ENCODE measurements around the gene NRM. TPM values are rescaled to one million over a fixed set of nuclear protein-coding genes. Genes with fewer than 3 reads are reported as not detected.

NRM gene
- total RNA-seq, 1 experiment from 2014 or later = 31.2 TPM

DNA sequence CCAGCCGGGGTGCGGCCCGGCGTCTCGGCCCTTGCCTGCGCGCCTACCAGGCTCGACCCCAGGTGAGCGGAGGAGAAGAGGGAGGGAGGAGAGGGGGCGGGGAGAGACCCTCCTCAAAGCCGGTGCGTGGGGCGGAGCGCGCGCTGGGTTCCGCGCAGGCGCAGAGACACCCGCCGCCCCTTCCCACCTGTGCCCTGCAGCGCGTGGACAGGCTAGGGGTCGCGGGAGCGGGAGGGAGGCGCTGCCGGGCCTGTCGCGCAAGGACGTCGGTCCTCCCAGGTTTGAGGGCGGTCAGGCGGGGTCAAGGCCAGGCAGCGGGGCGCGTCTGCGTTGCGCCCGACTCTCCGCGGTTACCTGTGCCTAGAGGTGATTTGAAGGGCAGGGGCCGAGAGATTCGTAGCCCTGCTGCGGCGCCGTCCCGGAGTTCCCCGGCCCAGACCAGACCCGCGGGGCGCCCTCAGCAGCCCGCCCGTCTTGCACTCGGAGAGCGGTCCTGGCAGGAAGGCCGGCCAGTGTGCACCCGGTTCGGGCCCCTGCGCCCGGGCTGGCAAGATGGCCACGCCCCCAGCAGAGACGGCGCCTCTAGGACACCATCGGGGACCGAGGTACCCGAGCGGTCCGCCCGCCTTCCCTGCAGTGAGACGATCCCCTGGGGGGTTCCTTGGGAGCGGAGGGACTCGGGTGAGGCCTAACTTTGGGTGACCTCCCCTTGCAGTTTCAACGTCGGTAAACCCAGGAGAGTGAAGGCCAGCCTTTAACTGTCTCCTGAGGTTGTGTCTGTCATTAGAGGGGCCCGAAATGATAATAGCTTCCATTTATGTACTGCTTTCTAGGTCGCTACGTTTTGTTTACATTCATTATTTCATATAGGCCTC, 43.3 kb downstream of the NRM start (continued):
- TF ChIP-seq, protein P1, sequence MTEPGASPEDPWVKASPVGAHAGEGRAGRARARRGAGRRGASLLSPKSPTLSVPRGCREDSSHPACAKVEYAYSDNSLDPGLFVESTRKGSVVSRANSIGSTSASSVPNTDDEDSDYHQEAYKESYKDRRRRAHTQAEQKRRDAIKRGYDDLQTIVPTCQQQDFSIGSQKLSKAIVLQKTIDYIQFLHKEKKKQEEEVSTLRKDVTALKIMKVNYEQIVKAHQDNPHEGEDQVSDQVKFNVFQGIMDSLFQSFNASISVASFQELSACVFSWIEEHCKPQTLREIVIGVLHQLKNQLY (CRISPR knock-in tag; IDR thresholded peaks at IDR 0.05) = 0 out of 2 replicates have a peak, but pooled peaks have one; percentile 67
- TF ChIP-seq ZNF219 (CRISPR knock-in tag; IDR thresholded peaks at IDR 0.05; ENCODE audit: borderline replicate concordance) (0 out of 2 replicates have a peak, but pooled peaks have one; percentile 20), ZNF232 (CRISPR knock-in tag; IDR thresholded peaks at IDR 0.05) (peak; percentile 96), CREB1 (CRISPR knock-in tag; IDR thresholded peaks at IDR 0.05) (peak; percentile 55), ZNF263 (CRISPR knock-in tag; IDR thresholded peaks at IDR 0.05; ENCODE audit: low read depth) (no peak), JUN (CRISPR knock-in tag; IDR thresholded peaks at IDR 0.05) (no peak; the same call in 1 of the 2 replicates), SMAD3 (CRISPR knock-in tag; IDR thresholded peaks at IDR 0.05; ENCODE audit: borderline replicate concordance) (no peak), ZNF416 (CRISPR knock-in tag; IDR thresholded peaks at IDR 0.05) (no peak), ZNF423 (CRISPR knock-in tag; IDR thresholded peaks at IDR 0.05) (peak; percentile 41; the same call in 1 of the 2 replicates), NR1H2 (CRISPR knock-in tag; IDR thresholded peaks at IDR 0.05) (no peak), TCF7 (CRISPR knock-in tag; IDR thresholded peaks at IDR 0.05; ENCODE audit: low read depth) (0 out of 2 replicates have a peak, but pooled peaks have one; percentile 58), ZBTB21 (CRISPR knock-in tag; IDR thresholded peaks at IDR 0.05; ENCODE audit: borderline replicate concordance) (peak; percentile 45; the same call in 1 of the 2 replicates), KAT7 (CRISPR knock-in tag; IDR thresholded peaks at IDR 0.05; ENCODE audit: borderline replicate concordance) (peak; percentile 89; the same call in 1 of the 2 replicates), RELA (CRISPR knock-in tag; IDR thresholded peaks at IDR 0.05; ENCODE audit: borderline replicate concordance) (peak; percentile 89), ZNF138 (CRISPR knock-in tag; conservative IDR thresholded peaks at IDR 0.05) (no peak), ATF1 (CRISPR knock-in tag; IDR thresholded peaks at IDR 0.05) (peak; percentile 88; the same call in 1 of the 2 replicates), TP53 (CRISPR knock-in tag; IDR thresholded peaks at IDR 0.05) (no peak)
- TF ChIP-seq, protein P2, sequence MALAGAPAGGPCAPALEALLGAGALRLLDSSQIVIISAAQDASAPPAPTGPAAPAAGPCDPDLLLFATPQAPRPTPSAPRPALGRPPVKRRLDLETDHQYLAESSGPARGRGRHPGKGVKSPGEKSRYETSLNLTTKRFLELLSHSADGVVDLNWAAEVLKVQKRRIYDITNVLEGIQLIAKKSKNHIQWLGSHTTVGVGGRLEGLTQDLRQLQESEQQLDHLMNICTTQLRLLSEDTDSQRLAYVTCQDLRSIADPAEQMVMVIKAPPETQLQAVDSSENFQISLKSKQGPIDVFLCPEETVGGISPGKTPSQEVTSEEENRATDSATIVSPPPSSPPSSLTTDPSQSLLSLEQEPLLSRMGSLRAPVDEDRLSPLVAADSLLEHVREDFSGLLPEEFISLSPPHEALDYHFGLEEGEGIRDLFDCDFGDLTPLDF (CRISPR knock-in tag; IDR thresholded peaks at IDR 0.05) = 0 out of 2 replicates have a peak, but pooled peaks have one; percentile 26
- TF ChIP-seq, protein P3, sequence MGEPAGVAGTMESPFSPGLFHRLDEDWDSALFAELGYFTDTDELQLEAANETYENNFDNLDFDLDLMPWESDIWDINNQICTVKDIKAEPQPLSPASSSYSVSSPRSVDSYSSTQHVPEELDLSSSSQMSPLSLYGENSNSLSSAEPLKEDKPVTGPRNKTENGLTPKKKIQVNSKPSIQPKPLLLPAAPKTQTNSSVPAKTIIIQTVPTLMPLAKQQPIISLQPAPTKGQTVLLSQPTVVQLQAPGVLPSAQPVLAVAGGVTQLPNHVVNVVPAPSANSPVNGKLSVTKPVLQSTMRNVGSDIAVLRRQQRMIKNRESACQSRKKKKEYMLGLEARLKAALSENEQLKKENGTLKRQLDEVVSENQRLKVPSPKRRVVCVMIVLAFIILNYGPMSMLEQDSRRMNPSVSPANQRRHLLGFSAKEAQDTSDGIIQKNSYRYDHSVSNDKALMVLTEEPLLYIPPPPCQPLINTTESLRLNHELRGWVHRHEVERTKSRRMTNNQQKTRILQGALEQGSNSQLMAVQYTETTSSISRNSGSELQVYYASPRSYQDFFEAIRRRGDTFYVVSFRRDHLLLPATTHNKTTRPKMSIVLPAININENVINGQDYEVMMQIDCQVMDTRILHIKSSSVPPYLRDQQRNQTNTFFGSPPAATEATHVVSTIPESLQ (CRISPR knock-in tag; IDR thresholded peaks at IDR 0.05) = no peak
- TF ChIP-seq, protein P4, sequence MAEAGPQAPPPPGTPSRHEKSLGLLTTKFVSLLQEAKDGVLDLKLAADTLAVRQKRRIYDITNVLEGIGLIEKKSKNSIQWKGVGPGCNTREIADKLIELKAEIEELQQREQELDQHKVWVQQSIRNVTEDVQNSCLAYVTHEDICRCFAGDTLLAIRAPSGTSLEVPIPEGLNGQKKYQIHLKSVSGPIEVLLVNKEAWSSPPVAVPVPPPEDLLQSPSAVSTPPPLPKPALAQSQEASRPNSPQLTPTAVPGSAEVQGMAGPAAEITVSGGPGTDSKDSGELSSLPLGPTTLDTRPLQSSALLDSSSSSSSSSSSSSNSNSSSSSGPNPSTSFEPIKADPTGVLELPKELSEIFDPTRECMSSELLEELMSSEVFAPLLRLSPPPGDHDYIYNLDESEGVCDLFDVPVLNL (CRISPR knock-in tag; IDR thresholded peaks at IDR 0.05; ENCODE audit: borderline replicate concordance, low read depth) = 0 out of 2 replicates have a peak, but pooled peaks have one; percentile 20
- TF ChIP-seq, protein P5, sequence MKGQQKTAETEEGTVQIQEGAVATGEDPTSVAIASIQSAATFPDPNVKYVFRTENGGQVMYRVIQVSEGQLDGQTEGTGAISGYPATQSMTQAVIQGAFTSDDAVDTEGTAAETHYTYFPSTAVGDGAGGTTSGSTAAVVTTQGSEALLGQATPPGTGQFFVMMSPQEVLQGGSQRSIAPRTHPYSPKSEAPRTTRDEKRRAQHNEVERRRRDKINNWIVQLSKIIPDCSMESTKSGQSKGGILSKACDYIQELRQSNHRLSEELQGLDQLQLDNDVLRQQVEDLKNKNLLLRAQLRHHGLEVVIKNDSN (CRISPR knock-in tag; IDR thresholded peaks at IDR 0.05) = no peak
- TF ChIP-seq, protein P6, sequence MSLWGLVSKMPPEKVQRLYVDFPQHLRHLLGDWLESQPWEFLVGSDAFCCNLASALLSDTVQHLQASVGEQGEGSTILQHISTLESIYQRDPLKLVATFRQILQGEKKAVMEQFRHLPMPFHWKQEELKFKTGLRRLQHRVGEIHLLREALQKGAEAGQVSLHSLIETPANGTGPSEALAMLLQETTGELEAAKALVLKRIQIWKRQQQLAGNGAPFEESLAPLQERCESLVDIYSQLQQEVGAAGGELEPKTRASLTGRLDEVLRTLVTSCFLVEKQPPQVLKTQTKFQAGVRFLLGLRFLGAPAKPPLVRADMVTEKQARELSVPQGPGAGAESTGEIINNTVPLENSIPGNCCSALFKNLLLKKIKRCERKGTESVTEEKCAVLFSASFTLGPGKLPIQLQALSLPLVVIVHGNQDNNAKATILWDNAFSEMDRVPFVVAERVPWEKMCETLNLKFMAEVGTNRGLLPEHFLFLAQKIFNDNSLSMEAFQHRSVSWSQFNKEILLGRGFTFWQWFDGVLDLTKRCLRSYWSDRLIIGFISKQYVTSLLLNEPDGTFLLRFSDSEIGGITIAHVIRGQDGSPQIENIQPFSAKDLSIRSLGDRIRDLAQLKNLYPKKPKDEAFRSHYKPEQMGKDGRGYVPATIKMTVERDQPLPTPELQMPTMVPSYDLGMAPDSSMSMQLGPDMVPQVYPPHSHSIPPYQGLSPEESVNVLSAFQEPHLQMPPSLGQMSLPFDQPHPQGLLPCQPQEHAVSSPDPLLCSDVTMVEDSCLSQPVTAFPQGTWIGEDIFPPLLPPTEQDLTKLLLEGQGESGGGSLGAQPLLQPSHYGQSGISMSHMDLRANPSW (CRISPR knock-in tag; conservative IDR thresholded peaks at IDR 0.05; ENCODE audit: low read depth) = no peak
- TF ChIP-seq, protein P7, sequence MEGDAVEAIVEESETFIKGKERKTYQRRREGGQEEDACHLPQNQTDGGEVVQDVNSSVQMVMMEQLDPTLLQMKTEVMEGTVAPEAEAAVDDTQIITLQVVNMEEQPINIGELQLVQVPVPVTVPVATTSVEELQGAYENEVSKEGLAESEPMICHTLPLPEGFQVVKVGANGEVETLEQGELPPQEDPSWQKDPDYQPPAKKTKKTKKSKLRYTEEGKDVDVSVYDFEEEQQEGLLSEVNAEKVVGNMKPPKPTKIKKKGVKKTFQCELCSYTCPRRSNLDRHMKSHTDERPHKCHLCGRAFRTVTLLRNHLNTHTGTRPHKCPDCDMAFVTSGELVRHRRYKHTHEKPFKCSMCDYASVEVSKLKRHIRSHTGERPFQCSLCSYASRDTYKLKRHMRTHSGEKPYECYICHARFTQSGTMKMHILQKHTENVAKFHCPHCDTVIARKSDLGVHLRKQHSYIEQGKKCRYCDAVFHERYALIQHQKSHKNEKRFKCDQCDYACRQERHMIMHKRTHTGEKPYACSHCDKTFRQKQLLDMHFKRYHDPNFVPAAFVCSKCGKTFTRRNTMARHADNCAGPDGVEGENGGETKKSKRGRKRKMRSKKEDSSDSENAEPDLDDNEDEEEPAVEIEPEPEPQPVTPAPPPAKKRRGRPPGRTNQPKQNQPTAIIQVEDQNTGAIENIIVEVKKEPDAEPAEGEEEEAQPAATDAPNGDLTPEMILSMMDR (IDR thresholded peaks at IDR 0.05) = no peak
- TF ChIP-seq, protein P8, sequence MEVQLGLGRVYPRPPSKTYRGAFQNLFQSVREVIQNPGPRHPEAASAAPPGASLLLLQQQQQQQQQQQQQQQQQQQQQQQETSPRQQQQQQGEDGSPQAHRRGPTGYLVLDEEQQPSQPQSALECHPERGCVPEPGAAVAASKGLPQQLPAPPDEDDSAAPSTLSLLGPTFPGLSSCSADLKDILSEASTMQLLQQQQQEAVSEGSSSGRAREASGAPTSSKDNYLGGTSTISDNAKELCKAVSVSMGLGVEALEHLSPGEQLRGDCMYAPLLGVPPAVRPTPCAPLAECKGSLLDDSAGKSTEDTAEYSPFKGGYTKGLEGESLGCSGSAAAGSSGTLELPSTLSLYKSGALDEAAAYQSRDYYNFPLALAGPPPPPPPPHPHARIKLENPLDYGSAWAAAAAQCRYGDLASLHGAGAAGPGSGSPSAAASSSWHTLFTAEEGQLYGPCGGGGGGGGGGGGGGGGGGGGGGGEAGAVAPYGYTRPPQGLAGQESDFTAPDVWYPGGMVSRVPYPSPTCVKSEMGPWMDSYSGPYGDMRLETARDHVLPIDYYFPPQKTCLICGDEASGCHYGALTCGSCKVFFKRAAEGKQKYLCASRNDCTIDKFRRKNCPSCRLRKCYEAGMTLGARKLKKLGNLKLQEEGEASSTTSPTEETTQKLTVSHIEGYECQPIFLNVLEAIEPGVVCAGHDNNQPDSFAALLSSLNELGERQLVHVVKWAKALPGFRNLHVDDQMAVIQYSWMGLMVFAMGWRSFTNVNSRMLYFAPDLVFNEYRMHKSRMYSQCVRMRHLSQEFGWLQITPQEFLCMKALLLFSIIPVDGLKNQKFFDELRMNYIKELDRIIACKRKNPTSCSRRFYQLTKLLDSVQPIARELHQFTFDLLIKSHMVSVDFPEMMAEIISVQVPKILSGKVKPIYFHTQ (CRISPR knock-in tag; IDR thresholded peaks at IDR 0.05) = no peak

Data from WTC11 (cell line).